ENCODE results near the gene ARHGAP12.
"Not testable (repeated sequence)": the region's sequence is repeated elsewhere in the genome, so short reads cannot be mapped to it uniquely, and the experiment has no call there.

ARHGAP12 gene

DNA sequence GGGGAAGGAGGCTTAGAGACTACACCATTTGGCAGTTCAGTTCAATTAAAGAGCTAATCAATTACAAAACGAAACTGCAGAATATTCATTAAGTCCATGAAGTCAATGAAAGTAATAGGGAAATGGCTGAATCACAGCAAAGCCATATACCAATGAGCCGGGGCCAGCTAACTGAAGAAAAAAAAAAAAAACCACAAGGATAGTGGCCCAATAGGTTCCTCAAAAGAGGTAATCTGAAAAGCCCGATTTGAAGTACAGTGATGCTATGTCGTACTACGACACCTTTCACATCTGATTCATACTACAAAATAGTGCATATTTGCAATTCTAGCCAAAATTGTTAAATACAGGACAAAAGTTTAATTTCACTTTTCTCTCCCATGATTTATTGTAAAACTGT, 2.5 kb downstream of the ARHGAP12 start:
- DNase-seq (ENCODE audit: low spot score) = no peak

DNA sequence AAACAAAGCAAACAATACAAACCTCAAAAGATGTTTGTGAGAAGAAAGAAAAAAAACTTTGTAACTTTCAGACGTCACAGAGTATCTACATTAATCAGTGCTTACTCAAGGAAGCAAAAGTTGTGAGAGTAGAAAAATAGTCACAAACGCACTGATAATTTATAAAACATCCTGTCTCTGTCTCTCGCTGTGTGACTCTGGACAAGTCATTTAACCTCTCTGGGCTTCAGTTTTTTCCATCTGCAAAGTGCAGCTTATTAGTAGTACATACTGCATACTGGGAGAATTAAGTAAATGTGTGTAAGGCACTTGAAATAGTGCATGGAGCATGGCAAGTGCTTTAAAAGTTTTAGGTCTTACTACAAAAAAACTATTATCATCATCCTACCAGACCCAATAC, 3.8 kb downstream of the ARHGAP12 start:
- DNase-seq (ENCODE audit: low spot score) = no peak

DNA sequence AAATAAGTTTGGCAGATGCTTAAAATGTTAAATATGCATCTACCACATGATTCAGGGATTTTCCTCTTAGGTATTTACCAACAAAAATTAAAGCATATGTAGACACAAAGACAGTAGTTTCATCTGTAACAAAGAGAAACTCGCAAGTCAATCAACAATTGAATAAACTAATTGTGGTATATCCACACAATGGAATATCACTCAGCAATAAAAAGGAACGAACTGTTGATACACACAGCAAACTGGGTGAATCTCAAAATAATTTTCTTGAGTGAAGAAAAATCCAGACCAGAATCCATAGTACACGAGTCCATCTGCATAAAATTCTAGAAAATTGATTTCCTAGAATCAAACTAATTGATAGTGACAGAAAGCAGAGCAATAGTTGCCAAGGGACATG, 5.2 kb downstream of the ARHGAP12 start:
- DNase-seq (ENCODE audit: low spot score) = no peak

DNA sequence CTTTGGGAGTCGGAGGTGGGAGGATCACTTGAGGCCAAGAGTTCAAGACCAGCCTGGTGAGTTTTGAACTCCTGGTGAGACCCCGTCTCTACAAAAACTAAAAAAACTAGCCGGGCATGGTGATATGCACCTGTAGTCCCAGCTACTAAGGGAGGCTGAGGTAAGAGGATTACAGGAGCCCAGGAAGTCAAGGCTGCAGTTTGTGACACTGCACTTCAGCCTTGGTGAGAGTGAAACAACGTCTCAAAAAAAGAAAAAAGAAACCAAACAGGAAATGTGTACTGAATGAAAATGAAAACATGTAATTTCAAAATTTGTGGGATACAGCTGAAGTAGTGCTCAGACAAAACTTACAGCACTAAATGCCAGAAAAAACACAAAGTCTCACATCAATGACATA, 7.6 kb downstream of the ARHGAP12 start:
- no peak for DNase-seq (ENCODE audit: low spot score)

DNA sequence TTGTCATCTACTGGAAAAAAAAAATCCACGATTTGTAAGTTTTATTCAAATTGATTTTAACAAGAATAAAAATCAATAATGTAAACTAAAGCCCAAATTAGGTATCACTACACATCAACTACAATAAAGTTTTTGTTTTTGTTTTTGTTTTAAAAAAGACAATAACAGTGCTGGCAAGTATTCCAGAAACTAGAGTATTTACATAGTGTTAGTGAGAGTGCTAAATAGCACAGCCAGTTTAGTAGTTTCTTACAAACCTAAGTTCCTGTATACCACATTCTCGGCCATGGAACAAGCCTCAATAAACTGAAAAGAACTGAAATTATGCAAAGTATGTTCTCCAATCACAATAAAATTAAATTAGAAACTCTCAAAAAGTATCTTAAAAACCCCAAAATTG, 8.1 kb downstream of the ARHGAP12 start:
- DNase-seq (ENCODE audit: low spot score) = no peak

DNA sequence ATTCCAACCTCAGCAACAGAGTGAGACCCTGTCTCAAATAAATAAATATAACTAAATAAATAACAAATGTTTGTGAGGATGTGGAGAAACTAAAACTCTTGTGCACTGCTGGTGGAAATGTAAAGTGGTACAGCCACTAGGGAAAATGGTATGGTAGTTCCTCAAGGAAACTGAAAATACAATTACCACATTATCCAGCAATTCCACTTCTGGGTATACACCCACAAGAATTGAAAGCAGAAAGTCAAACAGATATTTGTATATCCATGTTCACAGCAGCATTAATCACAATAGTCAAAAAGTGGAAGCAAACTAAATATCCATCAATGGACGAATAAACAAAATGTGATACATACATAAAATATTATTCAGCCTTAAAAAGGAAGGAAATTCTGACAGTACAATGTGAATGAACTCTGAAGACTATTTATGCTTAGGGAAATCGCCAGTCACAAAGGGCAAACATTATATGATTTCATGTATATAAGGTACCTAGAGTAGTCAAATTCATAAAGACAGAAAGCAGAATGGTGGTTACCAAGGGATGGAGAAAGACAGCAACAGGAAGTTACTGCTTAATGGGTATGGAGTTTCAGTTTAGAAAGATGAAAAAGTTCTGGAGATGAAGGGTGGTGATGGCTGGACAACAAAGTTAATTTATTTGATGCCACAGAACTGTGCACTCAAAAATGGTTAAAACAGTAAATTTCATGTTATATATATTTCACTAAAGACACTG, 9.8 kb downstream of the ARHGAP12 start:
- no peak for DNase-seq (ENCODE audit: low spot score)

DNA sequence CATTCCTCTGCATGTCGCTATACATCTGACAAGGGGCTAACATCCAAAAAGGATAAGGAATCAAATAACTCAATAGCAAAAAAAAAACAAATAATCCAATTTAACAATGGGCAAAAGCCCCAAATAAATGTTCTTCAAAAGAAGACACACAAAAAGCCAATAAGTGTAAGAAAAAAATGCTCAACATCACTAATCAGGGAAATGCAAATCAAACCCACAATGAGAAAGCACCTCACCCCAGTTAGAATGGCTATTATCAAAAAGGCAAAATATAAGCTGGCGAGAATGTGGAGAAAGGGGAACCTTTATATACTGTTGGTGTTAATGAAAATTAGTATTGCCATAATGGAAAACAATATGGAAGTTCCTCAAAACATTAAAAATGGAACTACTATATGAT, 14.3 kb downstream of the ARHGAP12 start:
- DNase-seq (ENCODE audit: low spot score) = no peak

DNA sequence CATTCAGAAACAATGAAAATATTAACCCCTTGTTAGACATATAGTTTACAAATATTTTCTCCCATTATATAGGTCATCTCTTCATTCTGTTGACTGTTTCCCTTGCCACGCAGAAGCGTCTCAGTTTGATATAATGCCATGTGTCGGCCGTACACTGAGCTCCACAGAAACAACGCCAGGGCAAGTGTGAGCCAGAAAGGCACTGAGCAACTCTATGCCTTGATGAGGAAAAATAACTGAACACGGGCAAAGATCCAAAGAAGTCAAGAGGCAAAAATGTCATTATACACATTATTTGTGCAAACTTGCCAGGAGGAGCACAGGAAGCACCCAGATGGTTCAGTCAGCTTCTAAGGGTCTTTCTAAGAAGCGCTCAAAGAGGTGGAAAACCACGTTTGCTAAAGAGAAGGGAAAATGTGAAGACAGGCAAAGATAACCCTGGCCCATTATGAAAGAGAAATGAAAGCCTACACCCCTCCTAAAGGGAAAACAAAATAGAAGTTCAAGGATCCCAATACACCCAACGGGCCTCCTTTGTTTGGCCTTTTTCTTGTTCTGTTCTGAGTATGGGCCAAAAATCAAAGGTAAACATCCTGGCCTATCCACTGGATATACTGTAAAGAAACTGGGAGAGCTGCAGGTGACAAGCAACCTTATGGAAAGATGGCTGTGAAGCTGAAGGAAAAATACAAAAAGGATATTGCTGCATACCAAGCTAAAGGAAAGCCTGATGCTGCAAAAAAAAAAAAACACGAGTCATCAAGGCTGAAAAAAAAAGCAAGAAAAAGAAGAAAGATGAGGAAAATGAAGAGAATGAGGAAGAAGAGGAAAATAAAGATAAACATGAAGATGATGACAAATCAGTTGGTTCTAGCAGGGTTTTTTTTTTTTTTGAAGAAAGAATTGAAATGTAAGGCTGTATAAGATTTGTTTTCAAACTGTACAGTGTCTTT, 15.5 kb downstream of the ARHGAP12 start:
- no peak for DNase-seq (ENCODE audit: low spot score)

- no peak for DNase-seq (ENCODE audit: low spot score)
Observed at GRCh38 chr10:31912289-31912688, 16.3 kb downstream of the ARHGAP12 start.

DNA sequence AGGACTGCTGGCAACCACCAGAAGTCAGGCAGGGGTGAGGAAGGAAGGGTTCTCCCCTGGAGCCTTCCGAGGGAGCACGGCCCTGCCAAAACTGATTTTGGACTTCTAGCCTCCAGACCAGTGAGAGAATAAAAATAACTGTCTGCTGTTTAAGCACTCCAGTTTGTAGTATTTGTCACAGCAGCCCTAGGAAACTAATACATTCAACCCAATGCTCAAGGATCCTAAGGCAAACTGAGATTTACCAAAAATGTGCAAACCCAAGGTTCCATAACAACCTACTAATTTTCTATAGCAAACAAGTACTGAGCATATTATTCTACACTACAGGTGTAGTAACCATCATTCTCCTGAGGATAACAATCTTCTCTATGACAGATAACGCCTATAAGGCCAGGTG, 18.6 kb downstream of the ARHGAP12 start:
- no peak for DNase-seq (ENCODE audit: low spot score)

DNA sequence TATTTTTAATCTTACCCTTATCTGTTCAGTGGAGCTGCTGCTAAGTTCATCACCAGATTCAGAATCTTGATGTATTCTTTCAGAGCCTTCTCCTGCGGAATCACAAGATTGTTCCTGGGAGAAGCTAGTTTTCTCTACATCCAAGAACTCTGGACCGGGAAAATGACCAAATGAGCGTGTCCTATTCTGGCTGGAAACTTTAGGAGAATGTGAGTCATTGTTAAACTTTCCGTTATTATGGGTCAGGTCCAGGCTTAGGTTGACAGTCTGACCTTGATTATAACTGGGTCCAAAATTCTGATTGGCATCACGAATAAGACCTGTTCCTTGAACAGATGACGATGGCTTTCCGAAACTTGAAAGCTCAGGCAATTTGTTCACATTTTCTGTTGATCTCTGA, 20.5 kb downstream of the ARHGAP12 start:
- DNase-seq (ENCODE audit: low spot score) = no peak

- no peak for DNase-seq (ENCODE audit: low spot score)
Observed at GRCh38 chr10:31906039-31906438, 22.6 kb downstream of the ARHGAP12 start.

DNA sequence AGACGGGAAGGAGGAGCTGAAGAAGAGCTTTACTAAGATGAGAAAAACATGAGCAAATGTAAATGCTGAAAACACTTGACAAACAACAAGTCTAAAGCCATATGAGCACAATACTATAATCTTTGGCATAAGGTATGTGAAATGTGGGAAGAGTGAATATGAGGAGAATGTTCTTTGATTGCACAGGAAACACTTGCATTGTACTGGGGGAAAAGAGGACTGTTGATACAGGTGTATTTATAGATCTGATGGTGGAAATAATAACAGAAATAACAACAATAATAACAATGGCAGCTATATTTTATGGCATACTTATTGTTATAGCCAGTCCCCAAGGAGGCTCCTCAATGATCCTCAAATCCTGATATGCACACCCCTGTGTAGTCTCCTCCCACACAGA, 23.0 kb downstream of the ARHGAP12 start:
- DNase-seq (ENCODE audit: low spot score) = no peak

- no peak for DNase-seq (ENCODE audit: low spot score)
Observed at GRCh38 chr10:31902625-31903024, 26.0 kb downstream of the ARHGAP12 start.

DNA sequence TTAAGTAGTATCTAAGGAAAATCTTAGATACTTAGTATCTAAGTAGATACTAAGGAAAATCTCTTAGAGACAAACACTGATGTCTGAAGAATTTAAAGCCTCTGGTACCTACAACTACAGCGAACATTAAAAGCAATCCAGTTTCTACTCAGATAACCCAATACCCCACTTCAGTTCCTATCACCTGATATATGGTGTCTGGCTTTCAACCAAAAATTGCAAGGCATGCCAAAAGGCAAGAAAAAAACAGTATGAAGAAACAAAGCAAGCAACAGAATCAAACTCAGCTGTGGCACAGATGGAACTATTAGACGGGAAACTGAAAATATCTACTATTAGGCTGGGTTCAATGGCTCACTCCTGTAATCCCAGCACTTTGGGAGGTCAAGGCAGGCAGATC, 31.1 kb downstream of the ARHGAP12 start:
- no peak for DNase-seq (ENCODE audit: low spot score)

GRCh38 chr10:31896968-31897384, 31.7 kb downstream of the ARHGAP12 start:
- no peak for DNase-seq (ENCODE audit: low spot score)

DNA sequence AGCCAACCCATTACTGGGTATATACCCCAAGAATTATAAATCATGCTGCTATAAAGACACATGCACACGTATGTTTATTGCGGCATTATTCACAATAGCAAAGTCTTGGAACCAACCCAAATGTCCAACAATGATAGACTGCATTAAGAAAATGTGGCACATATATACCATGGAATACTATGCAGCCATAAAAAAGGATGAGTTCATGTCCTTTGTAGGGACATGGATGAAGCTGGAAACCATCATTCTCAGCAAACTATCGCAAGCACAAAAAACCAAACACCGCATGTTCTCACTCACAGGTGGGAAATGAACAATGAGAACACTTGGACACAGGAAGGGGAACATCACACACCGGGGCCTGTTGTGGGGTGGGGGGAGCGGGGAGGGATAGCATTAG, 32.9 kb downstream of the ARHGAP12 start:
- not testable (repeated sequence) for DNase-seq (ENCODE audit: low spot score)

DNA sequence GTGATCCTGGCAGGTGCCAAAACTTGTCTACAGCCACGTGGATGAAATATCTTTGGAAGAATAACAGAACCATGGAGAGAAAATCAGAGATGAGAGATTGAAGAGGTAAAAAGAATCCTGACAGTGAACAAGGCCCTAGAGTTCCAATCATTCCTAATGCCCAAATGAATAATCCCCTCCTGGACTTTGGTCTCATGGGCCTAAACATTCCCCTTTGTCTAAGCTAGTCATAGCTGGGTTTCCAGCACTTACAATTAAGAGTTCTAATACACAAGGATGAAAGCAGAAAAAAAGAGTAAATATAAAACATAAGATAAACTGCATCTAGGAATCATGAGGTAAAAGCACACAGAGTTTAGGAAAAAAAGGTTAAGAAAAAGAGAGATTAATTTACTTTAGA, 40.2 kb downstream of the ARHGAP12 start:
- DNase-seq (ENCODE audit: low spot score) = no peak

DNA sequence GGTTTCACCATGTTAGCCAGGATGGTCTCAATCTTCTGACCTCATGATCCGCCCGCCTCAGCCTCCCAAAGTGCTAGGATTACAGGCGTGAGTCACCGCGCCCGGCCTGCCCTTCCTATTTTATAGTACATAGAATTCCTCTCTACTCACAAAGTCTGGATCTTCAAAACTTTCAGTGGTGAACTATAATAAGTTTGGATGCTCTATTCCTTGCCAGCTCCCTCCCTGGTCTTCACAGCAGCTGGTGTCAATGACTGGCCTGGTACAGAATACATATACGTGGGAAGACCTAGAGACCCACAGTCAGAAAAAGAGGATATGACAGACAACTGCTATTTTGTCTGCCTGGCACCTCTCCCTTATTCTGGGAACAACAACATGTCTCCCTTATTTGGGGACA, 40.8 kb downstream of the ARHGAP12 start:
- DNase-seq (ENCODE audit: low spot score) = no peak

GRCh38 chr10:31886885-31887284, 41.7 kb downstream of the ARHGAP12 start:
- no peak for DNase-seq (ENCODE audit: low spot score)

DNA sequence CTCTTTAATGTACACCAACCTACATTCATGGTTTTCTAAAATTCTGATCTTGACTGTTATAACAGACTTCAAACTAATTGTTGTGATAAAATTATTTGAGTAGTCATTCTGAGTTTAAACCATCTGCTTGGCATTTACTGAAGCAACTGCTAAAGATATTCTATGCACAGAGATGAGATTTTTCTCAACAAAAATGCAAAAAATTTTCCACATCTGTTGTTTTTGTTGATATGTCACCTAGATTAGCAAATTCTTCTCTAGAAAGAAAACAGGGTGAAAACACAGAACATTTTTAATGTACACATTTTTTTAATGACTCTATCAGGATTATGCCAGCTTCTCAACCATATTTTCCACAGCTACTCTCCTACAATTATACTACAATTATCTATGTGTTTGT, 42.7 kb downstream of the ARHGAP12 start:
- DNase-seq (ENCODE audit: low spot score) = no peak

GRCh38 chr10:31884386-31884785, 44.2 kb downstream of the ARHGAP12 start:
- no peak for DNase-seq (ENCODE audit: low spot score)

DNA sequence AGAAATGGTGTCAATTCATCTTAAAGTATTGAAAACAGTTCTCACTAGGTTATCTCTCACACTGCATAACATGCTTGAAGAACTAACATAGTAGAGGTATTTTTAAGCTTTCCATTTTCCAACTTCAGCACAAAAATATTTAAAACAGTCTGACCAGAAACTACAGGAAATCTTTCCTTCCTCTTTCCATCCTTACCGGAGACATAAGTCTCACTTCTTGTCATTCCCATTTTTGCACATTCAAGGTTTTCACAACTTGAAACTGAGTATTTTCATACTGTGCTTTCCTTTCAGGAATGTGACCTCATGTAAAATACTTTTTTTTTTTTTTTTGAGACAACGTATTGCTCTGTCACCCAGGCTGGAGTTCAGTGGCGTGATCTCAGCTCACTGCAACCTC, 45.2 kb downstream of the ARHGAP12 start:
- DNase-seq (ENCODE audit: low spot score) = no peak
